OCI-LY7 (cell line): ENCODE data around the gene C3.

Experiments used
- CTCF ChIP-seq: fragments of 200-600 bp; sonication (generic); conservative IDR thresholded peaks from 2 replicates; pipeline ENCODE4 v1.5.1; 2014; ENCODE audit warnings: mild to moderate bottlenecking, antibody characterized with exemption, low read length, moderate library complexity, mixed read lengths
- EZH2phosphoT487 ChIP-seq: fragments of 200-600 bp; sonication (generic); IDR thresholded peaks from 2 replicates; pipeline ENCODE4 v1.6.1; 2018; ENCODE audit warnings: low read depth, borderline replicate concordance, mild to moderate bottlenecking, mixed run types, antibody characterized with exemption, low read length, moderate library complexity, mixed read lengths

GRCh38 chr19:6732803-6733337 lies 12.4 kb upstream of the C3 start:
- TF ChIP-seq CTCF (no peak), EZH2phosphoT487 (no peak)
